ENCODE measurements around the gene CDKN1C.

CDKN1C gene

GRCh38 chr11:2928605-2929530 is 43.3 kb upstream of the CDKN1C start, which contains the start of gene PHLDA2:
PHLDA2 (minus strand) TSS chr11:2929420; CDS start chr11:2929364, 56 bp downstream.
- TF ChIP-seq ZBTB7A (IDR thresholded peaks at IDR 0.05; ENCODE audit: low read depth), result 0 out of 2 replicates have a peak, but pooled peaks have one; percentile 35
- no peak for TF ChIP-seq RAD21 (IDR thresholded peaks at IDR 0.05; ENCODE audit: low read depth)
- no peak for TF ChIP-seq USF1 (IDR thresholded peaks at IDR 0.05)
- 0 out of 2 replicates have a peak, but pooled peaks have one; percentile 24 for TF ChIP-seq NFIC (IDR thresholded peaks at IDR 0.05)
- peak; percentile 90 for TF ChIP-seq MAX (IDR thresholded peaks at IDR 0.05)
- peak; percentile 79 for TF ChIP-seq TAF1 (IDR thresholded peaks at IDR 0.05; ENCODE audit: low read depth)
- peak; percentile 14; the same call in 1 of the 2 replicates for TF ChIP-seq TCF12 (IDR thresholded peaks at IDR 0.05; ENCODE audit: low read depth)

GRCh38 chr11:2927851-2928604 is 42.5 kb upstream of the CDKN1C start:
- no peak for TF ChIP-seq CREB1 (IDR thresholded peaks at IDR 0.05; ENCODE audit: low read depth)
- no peak for TF ChIP-seq RAD21 (IDR thresholded peaks at IDR 0.05; ENCODE audit: low read depth)
- no peak for TF ChIP-seq REST (IDR thresholded peaks at IDR 0.05; ENCODE audit: low read depth)
- no peak for TF ChIP-seq TAF1 (IDR thresholded peaks at IDR 0.05; ENCODE audit: low read depth)
- TF ChIP-seq TEAD4 (IDR thresholded peaks at IDR 0.05), result peak; percentile 22; the same call in 1 of the 2 replicates
- TF ChIP-seq EGR1 (IDR thresholded peaks at IDR 0.05), result no peak
- TF ChIP-seq NFIC (IDR thresholded peaks at IDR 0.05), result no peak
- TF ChIP-seq FOXM1 (IDR thresholded peaks at IDR 0.05; ENCODE audit: borderline replicate concordance, low read depth), result no peak; the same call in 1 of the 2 replicates
- peak; percentile 27; the same call in 1 of the 2 replicates for TF ChIP-seq EP300 (IDR thresholded peaks at IDR 0.05; ENCODE audit: borderline replicate concordance)
- no peak for TF ChIP-seq ZBTB7A (IDR thresholded peaks at IDR 0.05; ENCODE audit: low read depth)
- TF ChIP-seq MAX (IDR thresholded peaks at IDR 0.05), result 0 out of 2 replicates have a peak, but pooled peaks have one; percentile 30
- no peak for TF ChIP-seq CEBPB (IDR thresholded peaks at IDR 0.05)
- TF ChIP-seq YY1 (IDR thresholded peaks at IDR 0.05; ENCODE audit: low read depth), result no peak
- TF ChIP-seq USF1 (IDR thresholded peaks at IDR 0.05), result no peak
- TF ChIP-seq TCF12 (IDR thresholded peaks at IDR 0.05; ENCODE audit: low read depth), result peak; percentile 70

GRCh38 chr11:2927121-2927800 is 41.7 kb upstream of the CDKN1C start:
- TF ChIP-seq ZBTB7A (IDR thresholded peaks at IDR 0.05; ENCODE audit: low read depth), result no peak
- no peak for TF ChIP-seq EGR1 (IDR thresholded peaks at IDR 0.05)
- TF ChIP-seq NFIC (IDR thresholded peaks at IDR 0.05), result no peak
- TF ChIP-seq USF1 (IDR thresholded peaks at IDR 0.05), result no peak
- TF ChIP-seq CREB1 (IDR thresholded peaks at IDR 0.05; ENCODE audit: low read depth), result no peak
- TF ChIP-seq YY1 (IDR thresholded peaks at IDR 0.05; ENCODE audit: low read depth), result no peak
- no peak for TF ChIP-seq MAX (IDR thresholded peaks at IDR 0.05)
- no peak for TF ChIP-seq REST (IDR thresholded peaks at IDR 0.05; ENCODE audit: low read depth)
- TF ChIP-seq RAD21 (IDR thresholded peaks at IDR 0.05; ENCODE audit: low read depth), result no peak
- TF ChIP-seq CEBPB (IDR thresholded peaks at IDR 0.05), result no peak
- no peak for TF ChIP-seq TEAD4 (IDR thresholded peaks at IDR 0.05)
- TF ChIP-seq EP300 (IDR thresholded peaks at IDR 0.05; ENCODE audit: borderline replicate concordance), result no peak
- no peak for TF ChIP-seq TCF12 (IDR thresholded peaks at IDR 0.05; ENCODE audit: low read depth)
- no peak for TF ChIP-seq TAF1 (IDR thresholded peaks at IDR 0.05; ENCODE audit: low read depth)
- no peak for TF ChIP-seq FOXM1 (IDR thresholded peaks at IDR 0.05; ENCODE audit: borderline replicate concordance, low read depth)
